Heart right ventricle (tissue), 16 donors: ENCODE data around the gene HECTD2. TPM values are rescaled to one million over a fixed set of nuclear protein-coding genes. Genes with fewer than 3 reads are reported as not detected.

Source experiments
- ATAC-seq, 8 donors: fragments of 200-7000 bp; cut with Tn5 transposase; one replicate each; pipeline ENCODE4 v1.9.1; 2020; ENCODE audit warnings: mild to moderate bottlenecking in 8 of 8, moderate library complexity in 8 of 8, moderate number of reproducible peaks in 1 of 8
- DNase-seq, 2 donors: peaks; one replicate each; pipeline ENCODE4 v3.0.0-alpha.2; 2020
- H3K27ac ChIP-seq, 10 donors: fragments of 200-600 bp; sonication (generic) in 2 of 10; one replicate each; pipeline versions ENCODE4 v1.5.0 to v1.8.0; 2020 to 2022; ENCODE audit warnings: mild to moderate bottlenecking in 3 of 10
- H3K27me3 ChIP-seq, 7 donors: fragments of 200-600 bp; one replicate each; pipeline ENCODE4 v1.8.0; 2021 to 2022; ENCODE audit warnings: mild to moderate bottlenecking in 2 of 7
- H3K36me3 ChIP-seq, 9 donors: fragments of 200-600 bp; sonication (generic) in 1 of 9; one replicate each; pipeline versions ENCODE4 v1.5.0 to v1.8.0; 2020 to 2022; ENCODE audit warnings: mild to moderate bottlenecking in 2 of 9
- H3K4me1 ChIP-seq, 9 donors: fragments of 200-600 bp; sonication (generic) in 1 of 9; one replicate each; pipeline versions ENCODE4 v1.5.0 to v1.8.0; 2020 to 2022; ENCODE audit warnings: mild to moderate bottlenecking in 4 of 9
- H3K4me3 ChIP-seq, 10 donors: fragments of 200-600 bp; sonication (generic) in 2 of 10; one replicate each; pipeline versions ENCODE4 v1.5.0 to v1.8.0; 2020 to 2022; ENCODE audit warnings: mild to moderate bottlenecking in 7 of 10, moderate library complexity in 2 of 10
- H3K9me3 ChIP-seq, 11 donors: fragments of 200-600 bp in 10 of 11; sonication (generic) in 2 of 11; one replicate each; pipeline versions ENCODE4 v1.5.0 to v1.8.0; 2013 to 2022; ENCODE audit warnings: mild to moderate bottlenecking in 2 of 11, control low read depth in 1 of 11, moderate library complexity in 1 of 11
- CTCF ChIP-seq, 9 donors: fragments of 200-600 bp; sonication (generic) in 2 of 9; IDR thresholded peaks; one replicate each; pipeline versions ENCODE4 v1.5.0 to v1.8.0; 2021 to 2022; ENCODE audit warnings: antibody characterized with exemption in 9 of 9, mild to moderate bottlenecking in 5 of 9, moderate library complexity in 1 of 9
- WGBS, 2 donors: extraction: QIAGEN DNeasy Blood & Tissue Kit; methylation state at CpG; one replicate each; pipeline ENCODE4 v1.1.7; 2013; ENCODE audit warnings: inconsistent platforms in 1 of 2; 5-methylcytosine and 5-hydroxymethylcytosine counted together
- intact Hi-C, 10 donors: fragments of 100-400 bp; cut with DNase I; formaldehyde crosslinking; loops; one replicate each; pipeline versions ENCODE4 v1.11.1 to v1.14.2; 2022
- polyA plus RNA-seq, 2 donors: library from polyadenylated mRNA; stranded (reverse); fragments of 200-250 nt; gene quantifications; one replicate each; pipeline ENCODE4 v1.2.3, GENCODE V29; 2013
- total RNA-seq, 10 donors: library from RNA; stranded (reverse); fragmentation: NEBNext Ultra II Directional in 3 of 10; extraction: Animal tissue kit (Norgen Biotek cat#: 25700) in 3 of 10; gene quantifications; one replicate each; pipeline versions ENCODE4 v1.2.1 to v1.2.4, GENCODE V29; 2021 to 2023
- donor health status: Arrhythmogenic right ventricular cardiomyopathy.
- donor health status: ischemic (EF 13 %, LVEDD 7.1; RV severe dilation, severe dysfunction).
- donor health status: healthy with polysubstance abuse.
- donor health status: DM: no; HTN: yes; CAD: no.
- donor health status: DM: no; HTN: no; CAD: no.
- donor health status: ischemic (EF 25% LVEDD 6.9; RV normal size, moderate dysfunction).
- donor health status: ischemic (EF 25% LVEDD 5.7; RV mildly dilated, moderate dysfunction).
- donor health status: healthy.
- donor health status: DM: yes; HTN: yes; CAD: no.
- donor health status: Ischemic cardiomyopathy.
- donor health status: ischemic (EF 35%, LVEDD 5.7; RV mildly dilated, moderate dysfunction).
- donor health status: nonischemic (EF 11% LVEDD 7.7; RV severe dilation, severe dysfunction).
- donor health status: DM: yes; HTN: yes; CAD: no.
- donor health status: PGD.
- donor health status: ischemic (EF 29% LVEDD 5.4; RV normal size, mild dysfunction).
- donor health status: nonischemic (EF 23%, LVEDD 6.1; RV moderate dilation, normal function).

HECTD2 gene
- total and polyA plus RNA-seq, 12 donors: 2.2 to 6.9 (median 5.2) TPM

GRCh38 chr10:91412354-91413087 is 2.4 kb downstream of the HECTD2 start:
- Histone ChIP-seq H3K36me3 (no peaks in the 10 kb centered on the region), H3K4me1 (peaks cover 0 to 48% (median 13%) of the 10 kb centered on the region in 9 donors), H3K27ac (no peak overlapping the region), H3K27me3 (no peaks in the 10 kb centered on the region), H3K9me3 (no peaks in the 10 kb centered on the region), H3K4me3 (no peak overlapping the region)
- intact Hi-C loops: loop anchor here in 1 of 10 donors (10.0 kb wide), 1 partner anchor 142 kb away; no protein-coding TSS in a partner anchor
- no peak for ATAC-seq
- WGBS, 2 donors: 87 to 89% methylated on average over 4 of the region's 4 CpGs
- DNase-seq: no peak
- TF ChIP-seq CTCF (IDR thresholded peaks at IDR 0.05): no peak

GRCh38 chr10:91415816-91416215 is 5.7 kb downstream of the HECTD2 start:
- ATAC-seq (no peak), DNase-seq (no peak)
- 89 to 90% methylated on average over 3 of the region's 3 CpGs for WGBS, 2 donors
- no peak for TF ChIP-seq CTCF (IDR thresholded peaks at IDR 0.05)
- no peaks in the 10 kb centered on the region for H3K9me3 ChIP-seq
- intact Hi-C loops: loop anchor here in 1 of 10 donors (10.0 kb wide), 1 partner anchor 139 kb away; no protein-coding TSS in a partner anchor
- no peak overlapping the region for H3K27ac ChIP-seq
- peaks cover 0 to 58% (median 8%) of the 10 kb centered on the region in 9 donors for H3K4me1 ChIP-seq
- H3K4me3 ChIP-seq: no peak overlapping the region
- H3K36me3 ChIP-seq: no peaks in the 10 kb centered on the region
- H3K27me3 ChIP-seq: no peaks in the 10 kb centered on the region

- Histone ChIP-seq H3K4me3 (no peak overlapping the region), H3K27me3 (no peaks in the 10 kb centered on the region), H3K9me3 (no peaks in the 10 kb centered on the region), H3K4me1 (peaks cover 0 to 52% (median 2%) of the 10 kb centered on the region in 9 donors), H3K36me3 (no peaks in the 10 kb centered on the region), H3K27ac (no peak overlapping the region)
- no peak for TF ChIP-seq CTCF (IDR thresholded peaks at IDR 0.05)
- DNase-seq: no peak
- no peak for ATAC-seq
- 84% methylated on average over 3 of the region's 3 CpGs for WGBS, 2 donors
- intact Hi-C loops: loop anchor here in 1 of 10 donors (10.0 kb wide), 1 partner anchor 138 kb away; no protein-coding TSS in a partner anchor
These were observed 6.3 kb downstream of the HECTD2 start for GRCh38 chr10:91416339-91416855.

- TF ChIP-seq CTCF (IDR thresholded peaks at IDR 0.05): no peak
- intact Hi-C loops: loop anchor here in 1 of 10 donors (10.0 kb wide), 1 partner anchor 136 kb away; no protein-coding TSS in a partner anchor
- ATAC-seq (peak in 2 of 8 donors; percentile 22 to 46), DNase-seq (no peak)
- Histone ChIP-seq H3K27me3 (no peaks in the 10 kb centered on the region), H3K9me3 (no peaks in the 10 kb centered on the region), H3K4me3 (no peak overlapping the region), H3K4me1 (peaks cover 0 to 43% (median 0%) of the 10 kb centered on the region in 9 donors), H3K27ac (no peak overlapping the region), H3K36me3 (no peaks in the 10 kb centered on the region)
- WGBS, 2 donors: 92% methylated on average over 2 of the region's 2 CpGs
These were observed 8.3 kb downstream of the HECTD2 start for GRCh38 chr10:91418416-91418815.
